ENCODE results near the gene PRUNE2. TPM values are rescaled to one million over a fixed set of nuclear protein-coding genes. Genes with fewer than 3 reads are reported as not detected.

The PRUNE2 gene
- polyA plus RNA-seq, 3 donors = 0.72 to 1.8 (median 1.5) TPM

DNA sequence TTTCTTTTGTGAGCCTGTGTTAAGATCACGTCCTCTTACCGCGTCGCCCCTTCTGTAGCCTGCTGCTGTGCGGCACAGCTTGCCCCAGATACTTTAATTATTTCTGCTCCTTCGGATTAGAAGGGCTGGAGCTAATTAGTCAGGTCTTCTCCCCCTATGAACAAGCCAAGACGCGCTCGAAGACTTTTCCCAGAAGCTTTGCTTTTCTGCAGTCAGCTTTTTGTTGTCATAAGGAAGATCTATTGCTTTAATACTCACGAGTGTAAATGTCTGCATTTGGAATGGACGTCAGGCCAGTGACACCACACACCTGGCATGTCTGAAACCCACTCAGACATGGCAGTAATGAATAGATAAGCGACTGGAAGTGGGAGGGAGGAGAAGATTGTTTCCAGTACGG lies 37.0 kb downstream of the PRUNE2 start:
- WGBS (ENCODE audit: insufficient coverage) = 75% methylated on average over 8 of the region's 13 CpGs
- TF ChIP-seq, protein P1, sequence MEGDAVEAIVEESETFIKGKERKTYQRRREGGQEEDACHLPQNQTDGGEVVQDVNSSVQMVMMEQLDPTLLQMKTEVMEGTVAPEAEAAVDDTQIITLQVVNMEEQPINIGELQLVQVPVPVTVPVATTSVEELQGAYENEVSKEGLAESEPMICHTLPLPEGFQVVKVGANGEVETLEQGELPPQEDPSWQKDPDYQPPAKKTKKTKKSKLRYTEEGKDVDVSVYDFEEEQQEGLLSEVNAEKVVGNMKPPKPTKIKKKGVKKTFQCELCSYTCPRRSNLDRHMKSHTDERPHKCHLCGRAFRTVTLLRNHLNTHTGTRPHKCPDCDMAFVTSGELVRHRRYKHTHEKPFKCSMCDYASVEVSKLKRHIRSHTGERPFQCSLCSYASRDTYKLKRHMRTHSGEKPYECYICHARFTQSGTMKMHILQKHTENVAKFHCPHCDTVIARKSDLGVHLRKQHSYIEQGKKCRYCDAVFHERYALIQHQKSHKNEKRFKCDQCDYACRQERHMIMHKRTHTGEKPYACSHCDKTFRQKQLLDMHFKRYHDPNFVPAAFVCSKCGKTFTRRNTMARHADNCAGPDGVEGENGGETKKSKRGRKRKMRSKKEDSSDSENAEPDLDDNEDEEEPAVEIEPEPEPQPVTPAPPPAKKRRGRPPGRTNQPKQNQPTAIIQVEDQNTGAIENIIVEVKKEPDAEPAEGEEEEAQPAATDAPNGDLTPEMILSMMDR (IDR thresholded peaks at IDR 0.05) = no peak
- intact Hi-C loops (cut with micrococcal nuclease) = no loop called here

DNA sequence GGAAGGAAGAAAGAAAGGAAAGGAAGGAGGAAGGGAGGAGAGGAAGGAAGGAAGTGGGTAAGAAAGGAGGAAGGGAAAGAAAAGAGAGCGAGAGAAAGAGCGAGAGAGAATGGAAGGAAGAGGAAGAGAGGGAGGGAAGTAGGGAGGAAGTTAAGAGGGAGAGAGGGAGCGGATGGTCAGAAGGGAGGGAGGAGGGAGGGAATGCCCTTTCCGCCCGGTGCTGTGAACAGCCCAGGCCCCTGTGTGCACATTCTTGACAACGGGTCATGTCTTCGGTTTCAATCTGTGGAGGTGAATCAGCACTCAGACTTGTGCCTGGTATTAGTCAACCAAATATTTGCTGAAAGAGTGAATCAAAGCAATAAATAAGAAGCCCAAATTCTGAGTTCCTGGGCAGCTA lies 39.2 kb downstream of the PRUNE2 start:
- Mint-ChIP-seq H3K27ac (no peak overlapping the region), H3K4me3 (no peak overlapping the region), H3K27me3 (ENCODE audit: low read depth in 3 of 3) (peaks cover 4 to 16% (median 10%) of the 10 kb centered on the region in 3 donors), H3K9me3 (peaks cover 0 to 4% (median 0%) of the 10 kb centered on the region in 7 donors), H3K4me1 (no peaks in the 10 kb centered on the region), H3K36me3 (no peaks in the 10 kb centered on the region)
- Histone ChIP-seq H3K27me3 (ENCODE audit: control insufficient read depth in 2 of 2, insufficient read depth in 2 of 2, low read length in 2 of 2) (no peaks in the 10 kb centered on the region), H3K4me1 (ENCODE audit: control insufficient read depth in 1 of 2, insufficient read depth in 2 of 2, low read length in 2 of 2) (no peaks in the 10 kb centered on the region), H4K20me1 (ENCODE audit: insufficient read depth, low read length) (no peaks in the 10 kb centered on the region), H3K27ac (ENCODE audit: low read depth in 1 of 2, low read length in 2 of 2) (no peak overlapping the region), H3K9me3 (replicated peaks in 1 of 2; ENCODE audit: control insufficient read depth in 1 of 2, insufficient read depth in 1 of 2, low read length in 2 of 2) (no peaks in the 10 kb centered on the region), H3K4me2 (replicated peaks; ENCODE audit: extremely low read depth, low read length, poor library complexity, severe bottlenecking) (no peak overlapping the region), H3K4me3 (replicated peaks in 1 of 3; ENCODE audit: low read depth in 2 of 3, low read length in 3 of 3) (no peak overlapping the region), H3K9ac (ENCODE audit: insufficient read depth, low read length, poor library complexity, severe bottlenecking) (no peak overlapping the region), H3K36me3 (replicated peaks in 1 of 2; ENCODE audit: control insufficient read depth in 1 of 2, insufficient read depth in 2 of 2, low read length in 2 of 2) (no peaks in the 10 kb centered on the region), H2AFZ (ENCODE audit: insufficient read depth, low read depth, low read length, poor library complexity, severe bottlenecking) (no peak overlapping the region), H3K79me2 (ENCODE audit: insufficient read depth, low read length) (no peaks in the 10 kb centered on the region)
- intact Hi-C loops (cut with micrococcal nuclease) = no loop called here
- no peak for DNase-seq
- TF ChIP-seq, protein P1 (IDR thresholded peaks at IDR 0.05) = no peak
- WGBS (ENCODE audit: insufficient coverage) = 35% methylated on average over 7 of the region's 7 CpGs

More for the DNA sequence above, 37.0 kb downstream of the PRUNE2 start:
- Histone ChIP-seq H3K4me3 (replicated peaks in 1 of 3; ENCODE audit: low read depth in 2 of 3, low read length in 3 of 3) (no peak overlapping the region), H3K9me3 (replicated peaks in 1 of 2; ENCODE audit: control insufficient read depth in 1 of 2, insufficient read depth in 1 of 2, low read length in 2 of 2) (no peaks in the 10 kb centered on the region), H2AFZ (ENCODE audit: insufficient read depth, low read depth, low read length, poor library complexity, severe bottlenecking) (no peak overlapping the region), H3K4me2 (replicated peaks; ENCODE audit: extremely low read depth, low read length, poor library complexity, severe bottlenecking) (no peak overlapping the region), H3K27ac (ENCODE audit: low read depth in 1 of 2, low read length in 2 of 2) (no peak overlapping the region), H3K9ac (ENCODE audit: insufficient read depth, low read length, poor library complexity, severe bottlenecking) (no peak overlapping the region), H3K4me1 (ENCODE audit: control insufficient read depth in 1 of 2, insufficient read depth in 2 of 2, low read length in 2 of 2) (no peaks in the 10 kb centered on the region), H3K36me3 (replicated peaks in 1 of 2; ENCODE audit: control insufficient read depth in 1 of 2, insufficient read depth in 2 of 2, low read length in 2 of 2) (no peaks in the 10 kb centered on the region), H3K27me3 (ENCODE audit: control insufficient read depth in 2 of 2, insufficient read depth in 2 of 2, low read length in 2 of 2) (peaks cover 0 to 2% of the 10 kb centered on the region in 2 donors), H4K20me1 (ENCODE audit: insufficient read depth, low read length) (no peaks in the 10 kb centered on the region), H3K79me2 (ENCODE audit: insufficient read depth, low read length) (no peaks in the 10 kb centered on the region)
- no peak overlapping the region for H3K4me3 Mint-ChIP-seq
- H3K9me3 Mint-ChIP-seq = peaks cover 0 to 4% (median 0%) of the 10 kb centered on the region in 7 donors
- H3K36me3 Mint-ChIP-seq = no peaks in the 10 kb centered on the region
- DNase-seq = no peak
- peaks cover 12 to 17% (median 12%) of the 10 kb centered on the region in 3 donors for H3K27me3 Mint-ChIP-seq (ENCODE audit: low read depth in 3 of 3)
- no peaks in the 10 kb centered on the region for H3K4me1 Mint-ChIP-seq
- no peak overlapping the region for H3K27ac Mint-ChIP-seq

Measured in CD14-positive monocyte (primary cell).